B cell (primary cell): ENCODE data around the gene VSTM2L. TPM values are rescaled to one million over a fixed set of nuclear protein-coding genes. Genes with fewer than 3 reads are reported as not detected.

Experiments used
- ATAC-seq: fragments of 200-7000 bp; cut with Tn5 transposase; one replicate; pipeline ENCODE4 v1.10.0; 2021; ENCODE audit warnings: low read depth, mild to moderate bottlenecking, moderate number of reproducible peaks, moderate library complexity
- CTCF ChIA-PET: fragments of 350-600 bp; sonication (Branson Sonifier 250); formaldehyde crosslinking; loops from one replicate; lab custom pipeline; 2021; ENCODE audit warnings: antibody characterized with exemption, inconsistent platforms; lab: Charles Lee
- POLR2A ChIA-PET: fragments of 350-600 bp; sonication (Branson Sonifier 250); formaldehyde crosslinking; loops from one replicate; lab custom pipeline; 2021; ENCODE audit warnings: antibody characterized with exemption; lab: Charles Lee
- DNase-seq: peaks from one replicate; pipeline ENCODE4 v3.0.0; 2013
- H2AFZ ChIP-seq: 2 replicates; pipeline ENCODE4 v1.6.1; 2012; ENCODE audit warnings: mild to moderate bottlenecking, low read depth, low read length; ENCODE audit not compliant: insufficient read depth, poor library complexity, severe bottlenecking
- H3K27ac ChIP-seq, 2 donors: 1 replicate in 1 of 2; 2 replicates in 1 of 2; pipeline ENCODE4 v1.5.1; 2012 to 2013; ENCODE audit warnings: low read length in 2 of 2, mild to moderate bottlenecking in 2 of 2, moderate library complexity in 1 of 2
- H3K27me3 ChIP-seq, 4 experiments: fragments of 200-600 bp in 1 of 4; sonication (generic) in 1 of 4; replicated peaks in 1 of 4; 1 replicate in 2 of 4; 2 replicates in 2 of 4; pipeline versions ENCODE4 v1.6.1 to v1.7.0; 2013 to 2016; ENCODE audit warnings: low read length in 3 of 4, mild to moderate bottlenecking in 2 of 4, mixed read lengths in 1 of 4, moderate library complexity in 1 of 4; ENCODE audit not compliant: insufficient read depth in 4 of 4, control insufficient read depth in 3 of 4; ENCODE audit errors: control extremely low read depth in 1 of 4
- H3K36me3 ChIP-seq, 2 experiments: replicated peaks in 1 of 2; 1 replicate in 1 of 2; 2 replicates in 1 of 2; pipeline versions ENCODE4 v1.6.1 to v1.7.1; 2013; ENCODE audit warnings: low read length in 1 of 2; ENCODE audit not compliant: insufficient read depth in 2 of 2, control insufficient read depth in 1 of 2; ENCODE audit errors: control extremely low read depth in 1 of 2, extremely low read depth in 1 of 2
- H3K4me1 ChIP-seq, 2 donors: fragments of 200-600 bp in 1 of 2; sonication (generic) in 1 of 2; 1 replicate in 1 of 2; 2 replicates in 1 of 2; pipeline versions ENCODE4 v1.5.1 to v1.6.1; 2013 to 2017; ENCODE audit warnings: low read length in 2 of 2; ENCODE audit not compliant: control insufficient read depth in 2 of 2, insufficient read depth in 2 of 2
- H3K4me2 ChIP-seq: replicated peaks from 2 replicates; pipeline ENCODE3; 2012; ENCODE audit warnings: mild to moderate bottlenecking, low read depth, low read length; ENCODE audit not compliant: poor library complexity, severe bottlenecking
- H3K4me3 ChIP-seq, 5 experiments: fragments of 200-600 bp in 1 of 5; sonication (generic) in 1 of 5; 1 replicate in 3 of 5; 2 replicates in 2 of 5; pipeline versions ENCODE4 v1.5.1 to v1.7.0; 2011 to 2016; ENCODE audit warnings: low read length in 4 of 5, mild to moderate bottlenecking in 4 of 5, low read depth in 2 of 5, control low read depth in 1 of 5, moderate library complexity in 1 of 5; ENCODE audit not compliant: insufficient read depth in 1 of 5; ENCODE audit errors: control extremely low read depth in 1 of 5, extremely low read depth in 1 of 5
- H3K79me2 ChIP-seq: fragments of 200-600 bp; sonication (generic); one replicate; pipeline ENCODE4 v1.6.0; 2016; ENCODE audit warnings: low read length; ENCODE audit not compliant: control insufficient read depth, insufficient read depth
- H3K9ac ChIP-seq: fragments of 200-600 bp; sonication (generic); 2 replicates; pipeline ENCODE4 v1.6.1; 2017; ENCODE audit warnings: mild to moderate bottlenecking, low read length, moderate library complexity
- H3K9me3 ChIP-seq, 3 donors: one replicate each; pipeline versions ENCODE4 v1.6.1 to v1.7.1; 2013; ENCODE audit warnings: low read length in 2 of 3; ENCODE audit not compliant: control insufficient read depth in 2 of 3, insufficient read depth in 1 of 3; ENCODE audit errors: control extremely low read depth in 1 of 3
- H4K20me1 ChIP-seq: 2 replicates; pipeline ENCODE4 v1.6.0; 2012; ENCODE audit warnings: mild to moderate bottlenecking, low read length; ENCODE audit not compliant: insufficient read depth, control insufficient read depth, poor library complexity, severe bottlenecking
- H3K27ac Mint-ChIP-seq: one replicate; pipeline ENCODE4 v1.8.0; 2021; ENCODE audit warnings: mixed read lengths
- H3K27me3 Mint-ChIP-seq: one replicate; pipeline ENCODE4 v1.8.0; 2021; ENCODE audit warnings: mixed read lengths
- H3K4me1 Mint-ChIP-seq: one replicate; pipeline ENCODE4 v1.8.0; 2021; ENCODE audit warnings: mixed read lengths
- H3K4me3 Mint-ChIP-seq: one replicate; pipeline ENCODE4 v1.8.0; 2021; ENCODE audit warnings: mixed read lengths
- H3K9me3 Mint-ChIP-seq: one replicate; pipeline ENCODE4 v1.8.0; 2022; ENCODE audit warnings: mixed read lengths; ENCODE audit not compliant: insufficient read depth
- CTCF ChIP-seq: fragments of 200-600 bp; IDR thresholded peaks from one replicate; pipeline ENCODE4 v1.8.0; 2022; ENCODE audit warnings: antibody characterized with exemption, mild to moderate bottlenecking
- EZH2 ChIP-seq: IDR thresholded peaks from 2 replicates; pipeline ENCODE4 v1.6.1; 2012; ENCODE audit warnings: borderline replicate concordance, low read depth, mild to moderate bottlenecking, moderate library complexity, low read length; ENCODE audit not compliant: insufficient read depth, poor library complexity, severe bottlenecking
- WGBS: methylation state at CpG from one replicate; pipeline ENCODE4 v1.1.5; 2013; ENCODE audit warnings: missing lambda C conversion rate; ENCODE audit not compliant: insufficient coverage; 5-methylcytosine and 5-hydroxymethylcytosine counted together
- intact Hi-C: fragments of 100-400 bp; cut with micrococcal nuclease; formaldehyde crosslinking; loops from one replicate; pipeline ENCODE4 v1.10.0; 2022
- polyA plus RNA-seq: library from polyadenylated mRNA; depleted of rRNA; stranded (reverse); fragments of >200 nt; gene quantifications from 2 replicates; pipeline ENCODE4 v1.2.3, GENCODE V29; 2012
- total RNA-seq, 2 donors: library from RNA; stranded (reverse); fragments of 120-200 nt in 1 of 2; gene quantifications; 1 replicate in 1 of 2; 2 replicates in 1 of 2; pipeline versions ENCODE4 v1.2.3 to v1.2.4, GENCODE V29; 2013 to 2022

Gene VSTM2L
- total and polyA plus RNA-seq, 2 donors (not counting 1 experiment from before 2014, with no cell fraction given), result 0.25 TPM; not detected in 1

GRCh38 chr20:37920270-37920669 is 17.3 kb downstream of the VSTM2L start:
- POLR2A ChIA-PET, result interaction anchor here (0.7 kb wide), 1 partner anchor 131 kb away, joined by 3 read pairs; no protein-coding TSS in a partner anchor

More at GRCh38 chr20:37920270-37920669, 17.3 kb downstream of the VSTM2L start:
- H3K27me3 Mint-ChIP-seq, result peaks cover 18% of the 10 kb centered on the region
- intact Hi-C loops, result no loop called here
- no peak overlapping the region for H2AFZ ChIP-seq
- peaks cover 0 to 29% (median 4%) of the 10 kb centered on the region in 4 experiments for H3K27me3 ChIP-seq
- no peaks in the 10 kb centered on the region for H3K79me2 ChIP-seq
- no peak overlapping the region for H3K4me2 ChIP-seq
- H3K36me3 ChIP-seq, result no peaks in the 10 kb centered on the region
- no peak for ATAC-seq
- TF ChIP-seq CTCF (no peak), EZH2 (no peak)
- H4K20me1 ChIP-seq, result no peaks in the 10 kb centered on the region
- DNase-seq, result no peak
- H3K27ac Mint-ChIP-seq, result no peak overlapping the region
- no peaks in the 10 kb centered on the region for H3K9me3 Mint-ChIP-seq
- no peak overlapping the region for H3K4me3 Mint-ChIP-seq
- CTCF ChIA-PET, result no interaction called here
- H3K4me1 Mint-ChIP-seq, result peaks cover 15% of the 10 kb centered on the region
- H3K9me3 ChIP-seq, result no peaks in the 10 kb centered on the region
- 12% methylated on average over 5 of the region's 6 CpGs for WGBS
- H3K27ac ChIP-seq, result no peak overlapping the region
- no peak overlapping the region for H3K9ac ChIP-seq
- H3K4me3 ChIP-seq, result no peak overlapping the region
- H3K4me1 ChIP-seq, result peaks cover 15 to 23% of the 10 kb centered on the region in 2 donors
